Right cardiac atrium (tissue), 5 donors: ENCODE results near the gene NOP16. TPM values are rescaled to one million over a fixed set of nuclear protein-coding genes. Genes with fewer than 3 reads are reported as not detected.
"Not testable (repeated sequence)": the region's sequence is repeated elsewhere in the genome, so short reads cannot be mapped to it uniquely, and the experiment has no call there.

Experiments used
- ATAC-seq, 2 donors: fragments of 200-7000 bp; cut with Tn5 transposase; one replicate each; pipeline versions ENCODE4 v1.8.0 to v1.9.1; 2020; ENCODE audit warnings: moderate library complexity in 2 of 2, mild to moderate bottlenecking in 1 of 2
- DNase-seq, 3 donors: peaks; one replicate each; pipeline ENCODE4 v3.0.0-alpha.2; 2020
- H3K27ac ChIP-seq: one replicate; pipeline ENCODE4 v1.5.1; 2013; ENCODE audit warnings: mild to moderate bottlenecking, low read length, control low read depth, moderate library complexity
- H3K27me3 ChIP-seq: one replicate; pipeline ENCODE4 v1.6.1; 2013; ENCODE audit not compliant: control insufficient read depth, insufficient read depth
- H3K4me1 ChIP-seq: one replicate; pipeline ENCODE4 v1.6.1; 2013; ENCODE audit warnings: low read length; ENCODE audit not compliant: control insufficient read depth, insufficient read depth
- H3K4me3 ChIP-seq: one replicate; pipeline ENCODE4 v1.5.1; 2013; ENCODE audit warnings: low read length, control low read depth
- H3K9me3 ChIP-seq: one replicate; pipeline ENCODE4 v1.6.1; 2013; ENCODE audit warnings: low read length; ENCODE audit not compliant: control insufficient read depth
- WGBS: extraction: QIAGEN DNeasy Blood & Tissue Kit; methylation state at CpG from one replicate; pipeline ENCODE4 v1.1.7; 2013; 5-methylcytosine and 5-hydroxymethylcytosine counted together
- intact Hi-C, 4 donors: fragments of 100-400 bp; cut with DNase I; formaldehyde crosslinking; loops; one replicate each; pipeline versions ENCODE4 v1.11.0 to v1.14.0; 2022 to 2023
- polyA plus RNA-seq: library from polyadenylated mRNA; stranded (reverse); fragments of 200-250 nt; gene quantifications from one replicate; pipeline ENCODE4 v1.2.3, GENCODE V29; 2013
- total RNA-seq, 4 donors: library from RNA; stranded (reverse); fragmentation: NEBNext Ultra II Directional; extraction: Animal tissue kit (Norgen Biotek cat#: 25700); gene quantifications; one replicate each; pipeline ENCODE4 v1.2.1, GENCODE V29; 2021
- donor health status: healthy with polysubstance abuse.
- donor health status: DM: no; HTN: yes; CAD: no.
- donor health status: DM: no; HTN: no; CAD: no.
- donor health status: DM: no; HTN: yes; CAD: no; lungs with severe emphysema.
- donor health status: DM: yes; HTN: yes; CAD: no.

The NOP16 gene
- total and polyA plus RNA-seq, 5 donors, result 16.6 to 28.8 (median 18.1) TPM

DNA sequence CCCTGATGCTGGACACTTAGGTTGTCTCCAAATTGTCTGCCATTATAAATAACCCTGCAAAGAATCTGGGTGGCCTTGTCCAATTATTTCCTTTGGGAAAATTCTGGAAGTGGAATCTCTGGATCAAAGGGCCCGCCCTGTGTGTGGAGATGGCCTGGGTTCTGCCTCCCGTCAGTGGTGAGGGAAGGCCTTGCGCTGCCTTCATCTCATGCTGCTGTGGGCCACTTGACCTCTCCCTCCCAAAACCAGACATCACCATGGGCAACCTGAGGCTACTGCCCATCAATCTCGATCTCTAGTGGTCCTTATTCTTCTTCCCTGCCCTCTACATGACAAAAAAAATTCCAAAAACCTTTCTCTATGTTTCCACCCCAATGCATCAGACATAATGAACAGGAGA lies 21.4 kb upstream of the NOP16 start:
- Histone ChIP-seq H3K9me3 (no peaks in the 10 kb centered on the region), H3K27me3 (no peaks in the 10 kb centered on the region), H3K4me3 (no peak overlapping the region), H3K27ac (no peak overlapping the region), H3K4me1 (peaks cover 11% of the 10 kb centered on the region)
- no peak for ATAC-seq
- intact Hi-C loops, result loop anchor here in 1 of 4 donors (10.0 kb wide), 1 partner anchor 125 kb away; the partner anchor contains the start of gene RNF44
- 92% methylated on average over 4 of the region's 4 CpGs for WGBS
- DNase-seq, result no peak

DNA sequence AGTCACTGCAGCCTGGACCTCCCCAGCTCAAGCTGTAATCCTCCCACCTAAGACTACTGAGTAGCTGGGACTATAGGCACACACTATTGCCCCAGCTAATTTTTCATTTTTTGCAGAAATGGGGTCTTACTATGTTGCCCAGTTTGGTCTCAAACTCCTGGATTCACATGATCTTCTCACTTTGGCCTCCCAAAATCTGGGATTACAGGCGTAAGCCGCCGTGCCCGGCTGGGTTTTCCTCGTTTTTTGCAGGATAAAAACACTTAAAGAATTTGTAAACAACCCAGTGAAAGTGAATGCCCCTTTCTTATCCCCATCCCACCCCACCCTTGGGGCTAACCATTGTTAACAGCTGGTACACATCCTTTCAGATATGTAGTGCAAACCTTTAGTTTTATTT lies 20.2 kb upstream of the NOP16 start:
- no peaks in the 10 kb centered on the region for H3K27me3 ChIP-seq
- ATAC-seq (no peak), DNase-seq (peak in 1 of 3 donors; percentile 32)
- no peak overlapping the region for H3K4me3 ChIP-seq
- intact Hi-C loops, result no loop called here
- WGBS, result 86% methylated on average over 5 of the region's 5 CpGs
- H3K27ac ChIP-seq, result no peak overlapping the region
- peaks cover 7% of the 10 kb centered on the region for H3K4me1 ChIP-seq
- no peaks in the 10 kb centered on the region for H3K9me3 ChIP-seq

DNA sequence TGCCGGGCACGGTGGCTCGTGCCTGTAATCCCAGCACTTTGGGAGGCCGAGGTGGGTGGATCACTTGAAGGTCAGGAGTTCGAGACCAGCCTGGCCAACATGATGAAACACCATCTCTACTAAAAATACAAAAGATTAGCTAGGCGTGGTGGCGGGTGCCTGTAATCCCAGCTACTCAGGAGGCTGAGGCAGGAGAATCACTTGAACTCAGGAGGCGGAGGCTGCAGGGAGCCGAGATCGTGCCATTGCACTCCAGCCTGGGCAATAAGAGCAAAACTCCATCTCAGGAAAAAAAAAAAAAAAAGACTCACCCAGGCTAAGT lies 19.8 kb upstream of the NOP16 start:
- ATAC-seq, H3K9me3 ChIP-seq, H3K27me3 ChIP-seq, intact Hi-C loops, H3K27ac ChIP-seq, H3K4me3 ChIP-seq, H3K4me1 ChIP-seq: not testable (repeated sequence)
- 83% methylated on average over 10 of the region's 10 CpGs for WGBS
- peak in 1 of 3 donors; percentile 30 for DNase-seq

DNA sequence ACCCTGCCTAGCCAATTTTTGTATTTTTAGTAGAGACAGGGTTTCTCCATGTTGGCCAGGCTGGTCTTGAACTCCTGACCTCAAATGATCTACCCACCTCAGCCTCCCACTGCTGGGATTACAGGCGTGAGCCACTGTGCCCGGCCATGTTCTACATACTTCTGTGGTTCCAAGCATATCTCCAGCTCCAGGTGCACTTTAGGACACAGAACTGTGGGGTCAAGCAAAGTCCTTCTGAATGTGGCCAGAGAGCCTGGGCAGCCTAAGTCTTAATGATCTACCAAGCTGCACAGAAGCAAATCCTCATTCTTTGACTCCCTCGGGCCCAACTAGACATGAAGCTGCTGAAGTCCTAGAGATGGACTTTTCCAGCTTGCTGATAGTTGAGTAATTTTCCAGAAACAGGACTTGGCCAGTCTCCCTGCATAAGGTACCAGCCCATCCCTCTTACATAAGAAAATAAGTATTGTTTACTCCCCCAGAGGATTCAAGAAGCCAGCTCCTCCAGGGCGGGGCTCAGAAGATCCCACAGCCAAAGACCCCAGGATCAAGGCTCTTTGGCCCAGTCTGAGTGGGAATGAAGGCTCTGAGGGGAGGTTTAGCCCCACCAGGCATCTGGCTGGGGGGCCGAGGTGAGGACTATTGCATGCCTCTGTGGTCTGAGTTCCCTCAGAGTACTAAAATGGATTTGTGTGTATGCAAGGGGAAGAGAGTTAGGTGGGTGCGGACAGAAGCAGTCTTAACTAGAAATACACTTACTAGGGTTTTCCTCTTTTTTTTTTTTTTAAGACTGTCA lies 19.3 kb upstream of the NOP16 start:
- Histone ChIP-seq H3K27ac (peak overlapping the region; percentile 43), H3K27me3 (no peaks in the 10 kb centered on the region), H3K9me3 (no peaks in the 10 kb centered on the region), H3K4me3 (no peak overlapping the region), H3K4me1 (peaks cover 2% of the 10 kb centered on the region)
- peak in 1 of 2 donors; percentile 30 for ATAC-seq
- intact Hi-C loops, result no loop called here
- peak in 1 of 3 donors; percentile 25 for DNase-seq
- 74% methylated on average over 6 of the region's 6 CpGs for WGBS

DNA sequence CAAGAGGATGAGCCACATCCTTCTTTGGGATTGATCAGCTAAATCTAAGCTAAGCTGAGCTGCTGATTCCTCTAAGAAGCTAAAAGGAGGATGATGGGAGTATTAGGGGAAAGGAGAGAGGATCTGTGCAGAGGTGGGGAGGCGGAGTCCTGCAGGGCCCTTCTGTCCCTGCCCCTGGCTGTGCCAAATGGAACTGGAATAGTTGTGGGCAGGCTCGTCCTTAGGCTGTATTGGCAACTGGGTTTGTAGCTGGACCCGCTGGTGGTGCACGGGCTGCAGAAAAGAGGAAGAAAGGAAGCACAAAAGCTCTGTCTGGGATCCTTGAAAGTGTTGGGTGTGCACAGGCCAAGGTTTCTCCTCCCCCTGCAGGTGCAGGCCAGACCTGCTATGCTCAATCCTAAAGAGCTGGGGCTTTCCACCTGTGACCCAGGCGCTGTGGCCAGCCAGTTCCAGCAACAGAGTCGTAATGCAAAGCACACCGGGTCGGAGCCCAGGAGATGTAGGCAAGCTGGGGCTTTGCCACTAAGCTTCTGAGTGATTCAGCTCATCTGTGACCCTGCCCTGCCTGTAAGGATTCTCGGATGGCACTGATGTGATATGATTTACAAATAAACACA lies 18.1 kb upstream of the NOP16 start:
- Histone ChIP-seq H3K27me3 (no peaks in the 10 kb centered on the region), H3K4me3 (no peak overlapping the region), H3K27ac (no peak overlapping the region), H3K4me1 (no peaks in the 10 kb centered on the region), H3K9me3 (no peaks in the 10 kb centered on the region)
- 93% methylated on average over 9 of the region's 9 CpGs for WGBS
- intact Hi-C loops, result no loop called here
- no peak for ATAC-seq
- peak in 1 of 3 donors; percentile 32 for DNase-seq

DNA sequence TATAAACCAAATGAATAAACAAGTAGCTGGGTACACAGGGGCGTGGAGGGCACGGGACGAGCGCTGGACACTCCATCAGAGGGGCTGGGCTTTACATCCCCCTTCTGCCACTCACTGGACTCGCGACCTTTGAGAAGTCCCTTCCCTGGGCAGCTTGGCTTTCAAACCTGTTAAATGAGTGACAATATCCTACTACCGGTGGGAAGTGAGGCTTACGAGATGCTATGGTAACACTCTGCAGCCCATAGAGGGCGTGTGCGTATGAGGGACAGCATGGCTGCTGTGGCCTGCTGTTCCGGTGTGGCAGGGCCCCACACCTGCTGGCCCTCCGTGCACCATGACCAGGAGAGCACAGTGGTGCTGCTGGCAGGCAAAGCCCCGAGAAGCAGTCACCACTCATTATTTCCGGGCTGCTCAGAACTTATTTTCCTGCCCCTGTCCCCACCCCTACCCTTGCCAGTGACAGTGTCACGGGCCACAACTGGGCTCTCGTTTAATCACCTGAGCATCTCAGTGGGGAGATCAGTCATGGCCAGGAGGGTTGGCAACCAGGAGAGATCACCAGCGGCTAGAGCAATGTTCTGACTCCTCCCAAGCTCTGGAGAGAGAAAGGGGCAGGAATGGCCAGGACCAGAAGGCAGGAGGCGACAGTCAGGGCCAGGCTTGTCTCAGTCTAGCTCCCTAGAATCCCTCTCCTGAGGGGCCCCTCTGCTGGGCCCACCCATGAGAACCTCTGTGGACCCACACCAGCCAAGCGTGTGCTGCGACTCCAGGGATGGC lies 17.4 kb upstream of the NOP16 start:
- no peaks in the 10 kb centered on the region for H3K4me1 ChIP-seq
- WGBS, result 83% methylated on average over 20 of the region's 20 CpGs

DNA sequence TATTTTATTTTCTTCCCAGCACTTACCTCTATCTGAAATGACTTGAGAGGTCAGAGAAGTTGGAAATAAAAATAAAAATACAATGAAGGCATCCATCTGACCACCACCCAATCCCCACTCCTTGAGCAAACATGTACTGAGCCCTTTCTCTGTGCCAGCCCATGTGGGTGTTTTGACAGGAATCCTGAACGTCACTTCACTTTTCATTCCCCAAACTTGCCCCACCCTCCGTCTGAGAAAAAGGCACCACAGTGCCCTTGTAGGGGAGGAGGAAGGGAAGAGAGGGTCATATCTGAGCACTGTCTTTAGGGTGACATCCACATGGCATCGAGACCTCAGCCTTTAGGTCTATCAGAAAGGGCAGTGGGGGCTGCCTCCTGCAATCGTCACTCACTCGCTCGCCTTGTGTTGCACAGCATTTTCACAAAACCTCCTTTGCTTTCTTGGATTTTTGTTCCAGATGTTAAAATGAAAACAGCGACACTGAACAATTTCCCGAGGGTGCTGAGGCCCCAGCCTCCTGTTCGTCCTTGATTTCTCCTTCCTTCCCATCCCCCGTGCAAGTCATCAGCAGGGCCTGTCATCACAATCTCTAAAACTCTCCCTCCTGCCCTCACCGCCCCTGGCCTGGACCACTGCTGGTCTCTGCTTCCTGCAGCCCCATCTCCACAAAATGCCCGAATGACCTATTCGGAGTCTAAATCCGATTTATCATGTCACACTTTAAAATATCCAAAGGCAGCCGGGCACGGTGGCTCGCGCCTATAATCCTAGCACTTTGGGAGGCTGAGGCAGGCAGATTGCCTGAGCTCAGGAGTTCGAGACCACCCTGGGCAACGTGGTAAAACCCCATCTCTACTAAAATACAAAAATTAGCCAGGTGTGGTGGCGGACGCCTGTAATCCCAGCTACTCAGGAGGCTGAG lies 13.1 kb upstream of the NOP16 start:
- Histone ChIP-seq H3K9me3 (no peaks in the 10 kb centered on the region), H3K27ac (peak overlapping the region; percentile 25), H3K4me3 (no peak overlapping the region), H3K27me3 (no peaks in the 10 kb centered on the region), H3K4me1 (no peaks in the 10 kb centered on the region)
- peak in 1 of 3 donors; percentile 42 for DNase-seq
- intact Hi-C loops, result no loop called here
- ATAC-seq, result no peak
- WGBS, result 68% methylated on average over 22 of the region's 22 CpGs

More for the DNA sequence above, 17.4 kb upstream of the NOP16 start:
- DNase-seq (no peak), ATAC-seq (no peak)
- H3K9me3 ChIP-seq, result no peaks in the 10 kb centered on the region
- intact Hi-C loops, result no loop called here
- H3K27ac ChIP-seq, result no peak overlapping the region
- H3K4me3 ChIP-seq, result no peak overlapping the region
- H3K27me3 ChIP-seq, result no peaks in the 10 kb centered on the region

DNA sequence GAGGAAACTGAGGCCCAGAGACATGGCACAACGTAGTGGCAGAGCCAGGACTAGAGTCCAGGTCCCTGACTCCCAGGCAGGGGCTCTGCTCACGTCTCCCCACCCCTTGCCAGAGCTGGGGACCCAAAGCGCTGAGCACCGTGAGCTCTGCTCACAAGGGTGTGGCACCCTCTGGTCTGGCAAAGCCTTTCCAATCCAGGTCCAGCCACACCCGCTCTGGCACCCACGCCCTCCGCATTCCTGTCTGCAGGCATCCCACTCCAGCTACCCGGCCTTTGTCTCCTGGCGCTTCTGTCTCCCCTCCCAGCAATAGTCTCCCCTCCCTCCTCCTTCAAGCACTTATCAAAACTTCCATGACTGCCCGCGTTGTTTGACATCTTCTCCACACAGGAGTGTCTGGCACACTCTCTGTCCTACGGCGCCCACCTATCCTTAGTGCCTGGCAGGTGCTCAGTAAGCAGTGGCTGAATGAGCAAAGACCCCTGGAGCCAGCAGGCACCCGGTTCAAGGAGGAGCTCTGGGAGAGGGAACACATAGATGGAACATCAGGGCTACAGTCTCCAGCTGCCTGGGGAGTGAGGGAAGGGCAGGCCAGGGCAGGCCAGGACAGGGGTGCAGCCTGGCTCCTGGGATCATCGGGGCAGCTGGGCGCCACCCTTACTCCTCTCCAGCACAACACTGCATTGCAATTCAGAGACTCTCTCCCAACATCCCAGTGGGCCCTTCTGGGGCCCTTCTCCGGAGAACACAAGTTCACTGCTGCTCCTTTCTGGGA lies 12.2 kb upstream of the NOP16 start:
- H3K4me3 ChIP-seq, result no peak overlapping the region
- intact Hi-C loops, result no loop called here
- peak overlapping the region; percentile 79 for H3K27ac ChIP-seq
- H3K4me1 ChIP-seq, result peaks cover 5% of the 10 kb centered on the region
- no peaks in the 10 kb centered on the region for H3K27me3 ChIP-seq
- peak; percentile 24 to 53 for ATAC-seq
- 61% methylated on average over 17 of the region's 17 CpGs for whole genome bisulfite sequencing
- peak in 2 of 3 donors; percentile 65 to 66 for DNase-seq
- H3K9me3 ChIP-seq, result no peaks in the 10 kb centered on the region

DNA sequence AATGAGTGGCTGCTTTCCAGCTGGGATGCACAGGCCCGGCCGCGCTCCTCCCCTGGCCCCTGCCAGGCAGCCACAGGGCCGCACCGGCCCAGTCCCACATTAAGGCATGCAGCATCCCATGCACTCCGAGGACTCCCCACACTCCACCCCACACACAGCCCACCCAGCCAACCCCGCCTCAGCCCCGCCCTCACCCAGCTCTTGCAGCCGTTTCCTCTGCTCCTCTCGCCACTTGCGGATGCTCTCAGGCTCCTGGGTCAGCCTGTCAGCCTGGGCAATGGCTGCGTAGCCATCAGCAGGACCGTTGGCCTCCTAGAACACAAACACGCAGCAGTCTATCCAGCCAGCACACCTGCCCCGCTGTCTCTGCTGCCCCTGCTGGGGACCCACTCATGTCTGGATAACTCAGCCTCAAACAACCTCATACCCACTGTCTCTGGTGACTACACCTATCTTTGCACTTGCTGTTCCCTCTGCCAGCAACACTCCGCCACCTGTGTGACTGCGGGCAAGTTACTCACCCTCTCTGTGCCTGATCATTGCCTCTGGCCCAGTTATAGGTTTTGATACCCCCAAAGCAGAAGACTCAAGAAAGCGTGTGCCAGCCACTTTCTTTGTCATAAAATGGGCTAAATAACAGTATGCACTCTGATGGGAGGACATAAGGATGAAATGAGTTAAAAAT lies 9.5 kb upstream of the NOP16 start:
- 92% methylated on average over 18 of the region's 18 CpGs for WGBS
- ATAC-seq, result no peak
- no peaks in the 10 kb centered on the region for H3K9me3 ChIP-seq
- H3K27ac ChIP-seq, result no peak overlapping the region
- no peaks in the 10 kb centered on the region for H3K27me3 ChIP-seq
- peak in 1 of 3 donors; percentile 49 for DNase-seq
- intact Hi-C loops, result no loop called here
- H3K4me3 ChIP-seq, result no peak overlapping the region
- peaks cover 5% of the 10 kb centered on the region for H3K4me1 ChIP-seq
